GM19455 (cell line): ENCODE results near the gene FRMPD2.
"Not testable (repeated sequence)": the region's sequence is repeated elsewhere in the genome, so short reads cannot be mapped to it uniquely, and the experiment has no call there.

Source experiments
- ATAC-seq: cut with Tn5 transposase; IDR thresholded peaks from one replicate; pipeline ENCODE4 v1.9.1; 2021; ENCODE audit not compliant: unreplicated experiment

FRMPD2 gene

GRCh38 chr10:48237259-48238250 lies 36.9 kb downstream of the FRMPD2 start:
- ATAC-seq = no peak

GRCh38 chr10:48236199-48236621 lies 38.3 kb downstream of the FRMPD2 start:
- no peak for ATAC-seq

- no peak for ATAC-seq
Measured at GRCh38 chr10:48235501-48235900, 39.0 kb downstream of the FRMPD2 start.

GRCh38 chr10:48234787-48235186 lies 39.7 kb downstream of the FRMPD2 start:
- ATAC-seq = no peak

GRCh38 chr10:48234295-48234694 lies 40.2 kb downstream of the FRMPD2 start:
- ATAC-seq = no peak

- ATAC-seq = no peak
Measured at GRCh38 chr10:48233559-48234005, 40.9 kb downstream of the FRMPD2 start.

- no peak for ATAC-seq
Measured at GRCh38 chr10:48232717-48233447, 41.6 kb downstream of the FRMPD2 start.

GRCh38 chr10:48231699-48232315 lies 42.7 kb downstream of the FRMPD2 start:
- peak; percentile 71 for ATAC-seq

- no peak for ATAC-seq
Measured at GRCh38 chr10:48231178-48231577, 43.3 kb downstream of the FRMPD2 start.

- no peak for ATAC-seq
Measured at GRCh38 chr10:48227213-48227612, 47.3 kb downstream of the FRMPD2 start.

- no peak for ATAC-seq
Measured at GRCh38 chr10:48224979-48225560, 49.4 kb downstream of the FRMPD2 start.

- no peak for ATAC-seq
Measured at GRCh38 chr10:48224296-48224695, 50.2 kb downstream of the FRMPD2 start.

- no peak for ATAC-seq
Measured at GRCh38 chr10:48221814-48222213, 52.7 kb downstream of the FRMPD2 start.

- ATAC-seq = not testable (repeated sequence)
Measured at GRCh38 chr10:48221031-48221430, 53.5 kb downstream of the FRMPD2 start.

- no peak for ATAC-seq
Measured at GRCh38 chr10:48219194-48219593, 55.3 kb downstream of the FRMPD2 start.

GRCh38 chr10:48216744-48217143 lies 57.8 kb downstream of the FRMPD2 start:
- ATAC-seq = no peak

GRCh38 chr10:48216204-48216505 lies 58.3 kb downstream of the FRMPD2 start:
- no peak for ATAC-seq

- no peak for ATAC-seq
Measured at GRCh38 chr10:48215486-48216203, 58.9 kb downstream of the FRMPD2 start.

GRCh38 chr10:48214716-48215485 lies 59.6 kb downstream of the FRMPD2 start:
- no peak for ATAC-seq

- no peak for ATAC-seq
Measured at GRCh38 chr10:48213047-48213446, 61.4 kb downstream of the FRMPD2 start.
